ENCODE measurements around the gene MYCT1.

DNA sequence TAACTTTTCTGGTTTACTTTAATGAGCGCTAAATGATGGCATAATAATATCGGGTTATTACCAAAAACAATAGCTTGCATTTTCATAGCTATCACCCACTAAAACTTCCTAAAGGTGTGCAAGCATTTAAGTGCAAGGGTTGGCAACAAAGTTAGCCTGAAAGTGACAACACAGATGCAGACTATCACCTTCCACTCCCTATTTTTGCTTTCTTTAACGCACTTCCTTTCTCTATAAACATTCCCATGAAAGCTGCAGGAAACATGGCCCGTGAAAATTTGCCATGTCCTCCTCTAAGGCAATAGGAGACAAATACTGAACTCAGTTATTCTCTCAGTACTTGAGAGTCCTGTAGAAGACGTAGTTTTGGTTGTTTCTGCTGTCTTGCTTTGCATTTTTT lies 2.7 kb downstream of the MYCT1 start:
- TF ChIP-seq EZH2 (IDR thresholded peaks at IDR 0.05; ENCODE audit: insufficient read depth, poor library complexity, severe bottlenecking), result no peak
- no peak for TF ChIP-seq EZH2phosphoT487 (IDR thresholded peaks at IDR 0.05; ENCODE audit: insufficient read depth, low read depth)

Measured in GM23248 (cell line).